Measurements from ENCODE around the gene ATP7B.

The ATP7B gene

GRCh38 chr13:51895906-51896888 lies 115.1 kb downstream of the ATP7B start:
- TF ChIP-seq, protein P1, sequence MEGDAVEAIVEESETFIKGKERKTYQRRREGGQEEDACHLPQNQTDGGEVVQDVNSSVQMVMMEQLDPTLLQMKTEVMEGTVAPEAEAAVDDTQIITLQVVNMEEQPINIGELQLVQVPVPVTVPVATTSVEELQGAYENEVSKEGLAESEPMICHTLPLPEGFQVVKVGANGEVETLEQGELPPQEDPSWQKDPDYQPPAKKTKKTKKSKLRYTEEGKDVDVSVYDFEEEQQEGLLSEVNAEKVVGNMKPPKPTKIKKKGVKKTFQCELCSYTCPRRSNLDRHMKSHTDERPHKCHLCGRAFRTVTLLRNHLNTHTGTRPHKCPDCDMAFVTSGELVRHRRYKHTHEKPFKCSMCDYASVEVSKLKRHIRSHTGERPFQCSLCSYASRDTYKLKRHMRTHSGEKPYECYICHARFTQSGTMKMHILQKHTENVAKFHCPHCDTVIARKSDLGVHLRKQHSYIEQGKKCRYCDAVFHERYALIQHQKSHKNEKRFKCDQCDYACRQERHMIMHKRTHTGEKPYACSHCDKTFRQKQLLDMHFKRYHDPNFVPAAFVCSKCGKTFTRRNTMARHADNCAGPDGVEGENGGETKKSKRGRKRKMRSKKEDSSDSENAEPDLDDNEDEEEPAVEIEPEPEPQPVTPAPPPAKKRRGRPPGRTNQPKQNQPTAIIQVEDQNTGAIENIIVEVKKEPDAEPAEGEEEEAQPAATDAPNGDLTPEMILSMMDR (IDR thresholded peaks at IDR 0.05; ENCODE audit: control insufficient read depth, extremely low read depth, insufficient read depth) = peak; percentile 81
- peak; percentile 17 for DNase-seq (ENCODE audit: low read depth)
- no peak overlapping the region for H3K4me3 ChIP-seq (ENCODE audit: low read depth, low read length)

- DNase-seq (ENCODE audit: low read depth) = no peak
- no peak overlapping the region for H3K4me3 ChIP-seq (ENCODE audit: low read depth, low read length)
- TF ChIP-seq, protein P1 (IDR thresholded peaks at IDR 0.05; ENCODE audit: control insufficient read depth, extremely low read depth, insufficient read depth) = no peak
These were observed 117.0 kb downstream of the ATP7B start for GRCh38 chr13:51894239-51894638.

- no peak for DNase-seq (ENCODE audit: low read depth)
- H3K4me3 ChIP-seq (ENCODE audit: low read depth, low read length) = no peak overlapping the region
- TF ChIP-seq, protein P1 (IDR thresholded peaks at IDR 0.05; ENCODE audit: control insufficient read depth, extremely low read depth, insufficient read depth) = no peak
These were observed 118.6 kb downstream of the ATP7B start for GRCh38 chr13:51892657-51893056.

GRCh38 chr13:51887468-51887867 lies 123.8 kb downstream of the ATP7B start:
- H3K4me3 ChIP-seq (ENCODE audit: low read depth, low read length) = no peak overlapping the region
- DNase-seq (ENCODE audit: low read depth) = no peak
- TF ChIP-seq, protein P1 (IDR thresholded peaks at IDR 0.05; ENCODE audit: control insufficient read depth, extremely low read depth, insufficient read depth) = no peak

DNA sequence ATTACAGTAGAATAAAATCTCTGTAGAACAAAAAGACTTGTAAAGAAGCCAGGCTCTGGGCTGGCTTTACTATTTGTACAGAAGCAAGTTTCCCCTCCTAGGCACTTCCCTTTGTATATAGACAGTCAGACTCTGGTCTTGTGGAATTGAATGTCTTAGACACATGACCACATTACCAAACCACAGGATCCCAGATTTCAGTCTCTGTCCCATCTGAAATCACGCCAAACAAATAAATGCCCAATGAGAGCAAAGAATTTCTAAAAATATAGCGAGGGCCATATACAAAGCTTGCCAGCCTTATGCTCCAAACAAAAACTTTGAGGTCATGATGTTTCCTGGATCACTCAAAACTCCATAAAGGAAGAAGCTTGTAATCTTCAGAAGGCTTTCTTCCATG lies 125.6 kb downstream of the ATP7B start:
- DNase-seq (ENCODE audit: low read depth) = no peak
- TF ChIP-seq, protein P1 (IDR thresholded peaks at IDR 0.05; ENCODE audit: control insufficient read depth, extremely low read depth, insufficient read depth) = no peak
- H3K4me3 ChIP-seq (ENCODE audit: low read depth, low read length) = no peak overlapping the region

- TF ChIP-seq, protein P1 (IDR thresholded peaks at IDR 0.05; ENCODE audit: control insufficient read depth, extremely low read depth, insufficient read depth) = no peak
- DNase-seq (ENCODE audit: low read depth) = no peak
- H3K4me3 ChIP-seq (ENCODE audit: low read depth, low read length) = no peak overlapping the region
These were observed 128.0 kb downstream of the ATP7B start for GRCh38 chr13:51883226-51883600.

All from LNCaP clone FGC (cell line).